RWPE2 (cell line): ENCODE results near the gene ANKRD13B.

Experiments
- ATAC-seq: fragments of 200-7000 bp; cut with Tn5 transposase; 3 replicates; pipeline ENCODE4 v1.9.1; 2021; ENCODE audit warnings: low read depth
- DNase-seq: peaks from one replicate; pipeline ENCODE4 v3.0.0-alpha.2; 2020; ENCODE audit warnings: low spot score
- H3K27ac ChIP-seq: fragments of 450-650 bp; 2 replicates; pipeline ENCODE4 v1.5.1; 2017; ENCODE audit warnings: mild to moderate bottlenecking; ENCODE audit not compliant: poor library complexity, severe bottlenecking
- H3K27me3 ChIP-seq: fragments of 250-450 bp; sonication (Bioruptor Pico); 2 replicates; pipeline ENCODE4 v1.5.1; 2021; ENCODE audit warnings: mild to moderate bottlenecking, moderate library complexity; ENCODE audit not compliant: insufficient read depth, poor library complexity, severe bottlenecking
- H3K36me3 ChIP-seq: fragments of 250-450 bp; sonication (Bioruptor Pico); 2 replicates; pipeline ENCODE4 v1.5.1; 2020; ENCODE audit warnings: low read depth, mild to moderate bottlenecking, moderate library complexity
- H3K4me1 ChIP-seq: fragments of 250-450 bp; sonication (Bioruptor Pico); 2 replicates; pipeline ENCODE4 v1.5.1; 2021; ENCODE audit warnings: mild to moderate bottlenecking, moderate library complexity; ENCODE audit not compliant: insufficient read depth, poor library complexity, severe bottlenecking
- H3K4me3 ChIP-seq: fragments of 250-450 bp; sonication (Bioruptor Pico); 2 replicates; pipeline ENCODE4 v1.5.1; 2021; ENCODE audit warnings: mild to moderate bottlenecking, moderate library complexity; ENCODE audit not compliant: severe bottlenecking
- H3K9me3 ChIP-seq: fragments of 250-450 bp; sonication (Bioruptor Pico); 2 replicates; pipeline ENCODE4 v1.5.1; 2021; ENCODE audit warnings: mild to moderate bottlenecking, moderate library complexity; ENCODE audit not compliant: severe bottlenecking
- CTCF ChIP-seq: fragments of 450-650 bp; IDR thresholded peaks from one replicate; pipeline ENCODE4 v1.5.1; 2017; ENCODE audit warnings: mild to moderate bottlenecking, moderate library complexity; ENCODE audit not compliant: poor library complexity, severe bottlenecking

The ANKRD13B gene

GRCh38 chr17:29591737-29592608, 959 bp upstream of the ANKRD13B start:
- Histone ChIP-seq H3K27ac (peak overlapping the region; percentile 80), H3K4me1 (peaks cover 32% of the 10 kb centered on the region)
- no peak for DNase-seq

GRCh38 chr17:29593591-29594518, 923 bp downstream of the ANKRD13B start:
- Histone ChIP-seq H3K27ac (peak overlapping the region; percentile 80), H3K36me3 (no peaks in the 10 kb centered on the region), H3K4me3 (peak overlapping the region; percentile 88), H3K4me1 (peaks cover 22% of the 10 kb centered on the region), H3K9me3 (no peaks in the 10 kb centered on the region), H3K27me3 (no peaks in the 10 kb centered on the region)
- DNase-seq = no peak
- TF ChIP-seq CTCF = peak; percentile 46
- ATAC-seq = no peak

More at GRCh38 chr17:29591737-29592608, 959 bp upstream of the ANKRD13B start:
- ATAC-seq = peak; percentile 66
- Histone ChIP-seq H3K4me3 (peak overlapping the region; percentile 20), H3K36me3 (no peaks in the 10 kb centered on the region), H3K9me3 (no peaks in the 10 kb centered on the region), H3K27me3 (no peaks in the 10 kb centered on the region)
- peak; percentile 98 for TF ChIP-seq CTCF

GRCh38 chr17:29594519-29595090, 1.7 kb downstream of the ANKRD13B start:
- H3K9me3 ChIP-seq = no peaks in the 10 kb centered on the region
- no peak overlapping the region for H3K27ac ChIP-seq
- no peaks in the 10 kb centered on the region for H3K36me3 ChIP-seq
- no peak for DNase-seq
- no peaks in the 10 kb centered on the region for H3K27me3 ChIP-seq
- no peak for ATAC-seq
- peak overlapping the region; percentile 88 for H3K4me3 ChIP-seq
- H3K4me1 ChIP-seq = peaks cover 22% of the 10 kb centered on the region
- TF ChIP-seq CTCF = peak; percentile 25

- ATAC-seq = no peak
- no peak for TF ChIP-seq CTCF
- Histone ChIP-seq H3K36me3 (no peaks in the 10 kb centered on the region), H3K27me3 (no peaks in the 10 kb centered on the region), H3K4me3 (no peak overlapping the region), H3K27ac (no peak overlapping the region), H3K9me3 (no peaks in the 10 kb centered on the region), H3K4me1 (peaks cover 22% of the 10 kb centered on the region)
- DNase-seq = no peak
These were observed 2.4 kb downstream of the ANKRD13B start for GRCh38 chr17:29595107-29595942.
